HG03280 (cell line): Measurements from ENCODE around the gene ADAT3.
"Not testable (repeated sequence)": the region's sequence is repeated elsewhere in the genome, so short reads cannot be mapped to it uniquely, and the experiment has no call there.

Experiments
- ATAC-seq: cut with Tn5 transposase; IDR thresholded peaks from one replicate; pipeline ENCODE4 v1.9.1; 2021; ENCODE audit warnings: mild to moderate bottlenecking, moderate library complexity; ENCODE audit not compliant: unreplicated experiment

ADAT3 gene

GRCh38 chr19:1882786-1883692 is 22.2 kb upstream of the ADAT3 start:
- ATAC-seq: no peak

- no peak for ATAC-seq
These were observed 21.4 kb upstream of the ADAT3 start for GRCh38 chr19:1883784-1884183.

- no peak for ATAC-seq
These were observed 20.9 kb upstream of the ADAT3 start for GRCh38 chr19:1884291-1884718.

- ATAC-seq: peak; percentile 21
These were observed 20.4 kb upstream of the ADAT3 start for GRCh38 chr19:1884719-1885334.

GRCh38 chr19:1885398-1886119 is 19.6 kb upstream of the ADAT3 start, which contains the start of gene ABHD17A:
ABHD17A (minus strand) TSS chr19:1885496; CDS start chr19:1881566, 3,930 bp downstream.
- ATAC-seq: peak; percentile 93

GRCh38 chr19:1886360-1886759 is 18.8 kb upstream of the ADAT3 start:
- not testable (repeated sequence) for ATAC-seq

GRCh38 chr19:1888385-1888784 is 16.8 kb upstream of the ADAT3 start:
- ATAC-seq: no peak

GRCh38 chr19:1889907-1890306 is 15.3 kb upstream of the ADAT3 start:
- no peak for ATAC-seq

- ATAC-seq: no peak
These were observed 11.4 kb upstream of the ADAT3 start for GRCh38 chr19:1893791-1894190.

GRCh38 chr19:1896508-1896907 is 8.7 kb upstream of the ADAT3 start:
- no peak for ATAC-seq

GRCh38 chr19:1901940-1902404 is 3.2 kb upstream of the ADAT3 start:
- ATAC-seq: no peak

- ATAC-seq: no peak
These were observed 2.3 kb upstream of the ADAT3 start for GRCh38 chr19:1902923-1903322.

- no peak for ATAC-seq
These were observed 414 bp upstream of the ADAT3 start for GRCh38 chr19:1904860-1905109.

- no peak for ATAC-seq
These were observed 720 bp downstream of the ADAT3 start for GRCh38 chr19:1905863-1906375.

GRCh38 chr19:1906985-1907562 is 1.9 kb downstream of the ADAT3 start:
- no peak for ATAC-seq

- no peak for ATAC-seq
These were observed 2.6 kb downstream of the ADAT3 start for GRCh38 chr19:1907563-1908363.

GRCh38 chr19:1908364-1908678 is 3.1 kb downstream of the ADAT3 start:
- no peak for ATAC-seq

- no peak for ATAC-seq
These were observed 4.5 kb downstream of the ADAT3 start for GRCh38 chr19:1909761-1910080.

GRCh38 chr19:1910177-1910576 is 5.0 kb downstream of the ADAT3 start:
- no peak for ATAC-seq

GRCh38 chr19:1911098-1911497 is 5.9 kb downstream of the ADAT3 start:
- no peak for ATAC-seq

- no peak for ATAC-seq
These were observed 6.8 kb downstream of the ADAT3 start for GRCh38 chr19:1911995-1912394.
